ENCODE results near the gene VAV3. TPM values are rescaled to one million over a fixed set of nuclear protein-coding genes. Genes with fewer than 3 reads are reported as not detected.

Gene VAV3
- total RNA-seq, 1 donor from 2014 or later: 50.7 TPM

DNA sequence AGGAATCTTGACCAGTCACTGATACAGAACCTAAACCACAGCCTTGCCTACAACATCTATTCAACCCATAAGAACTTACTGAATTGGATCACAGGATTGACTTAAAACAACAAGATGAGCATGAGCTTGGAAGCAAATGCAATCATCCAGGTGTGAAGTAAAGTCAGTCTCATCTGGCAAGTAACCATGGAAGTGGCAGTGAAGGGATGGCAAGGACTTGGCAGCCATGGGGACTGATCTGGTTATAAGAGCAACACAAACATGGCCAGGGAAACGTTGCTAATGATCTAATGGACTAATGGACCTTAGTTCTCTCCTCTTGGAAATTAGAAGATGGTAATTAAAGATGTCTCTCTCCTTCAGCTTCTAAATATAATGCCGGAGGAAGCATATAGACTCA, 133.1 kb downstream of the VAV3 start:
- ATAC-seq: no peak

DNA sequence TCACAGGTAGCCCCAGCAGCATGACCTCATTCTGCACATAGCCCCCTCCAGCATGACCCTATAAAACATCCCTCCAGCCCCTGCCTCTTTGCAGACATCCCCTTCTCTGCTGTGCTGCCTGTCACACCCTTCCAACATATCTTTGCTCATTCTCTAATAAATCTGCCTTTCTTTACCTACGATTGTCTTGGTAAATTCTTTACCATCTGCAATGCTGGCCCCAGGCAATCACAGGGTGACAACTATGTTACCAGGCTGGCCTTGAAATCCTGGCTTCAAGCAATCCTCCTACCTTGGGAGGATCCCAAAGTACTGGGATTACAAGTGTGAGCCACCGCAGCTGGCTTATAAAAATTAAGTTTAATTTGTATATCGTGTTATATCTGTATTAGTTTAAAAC, 134.5 kb downstream of the VAV3 start:
- no peak for ATAC-seq

DNA sequence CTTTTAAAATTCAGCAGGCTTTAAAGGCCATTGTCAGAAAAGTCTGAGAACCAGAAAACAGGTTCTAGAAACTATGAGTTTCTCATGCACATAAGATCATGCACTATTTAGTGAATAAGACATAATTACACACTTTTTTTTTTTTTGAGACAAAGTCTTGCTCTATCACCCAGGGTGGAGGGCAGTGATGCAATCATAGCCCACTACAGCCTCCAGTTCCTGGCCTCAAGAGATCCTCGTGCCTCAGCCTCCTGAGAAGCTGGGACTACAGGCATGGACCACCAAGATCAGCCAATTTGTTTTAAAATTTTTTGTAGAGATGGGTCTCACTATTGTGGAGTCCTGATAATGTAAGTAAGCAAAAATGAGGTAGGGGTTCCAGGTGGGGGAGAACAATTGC, 134.9 kb downstream of the VAV3 start:
- no peak for ATAC-seq

DNA sequence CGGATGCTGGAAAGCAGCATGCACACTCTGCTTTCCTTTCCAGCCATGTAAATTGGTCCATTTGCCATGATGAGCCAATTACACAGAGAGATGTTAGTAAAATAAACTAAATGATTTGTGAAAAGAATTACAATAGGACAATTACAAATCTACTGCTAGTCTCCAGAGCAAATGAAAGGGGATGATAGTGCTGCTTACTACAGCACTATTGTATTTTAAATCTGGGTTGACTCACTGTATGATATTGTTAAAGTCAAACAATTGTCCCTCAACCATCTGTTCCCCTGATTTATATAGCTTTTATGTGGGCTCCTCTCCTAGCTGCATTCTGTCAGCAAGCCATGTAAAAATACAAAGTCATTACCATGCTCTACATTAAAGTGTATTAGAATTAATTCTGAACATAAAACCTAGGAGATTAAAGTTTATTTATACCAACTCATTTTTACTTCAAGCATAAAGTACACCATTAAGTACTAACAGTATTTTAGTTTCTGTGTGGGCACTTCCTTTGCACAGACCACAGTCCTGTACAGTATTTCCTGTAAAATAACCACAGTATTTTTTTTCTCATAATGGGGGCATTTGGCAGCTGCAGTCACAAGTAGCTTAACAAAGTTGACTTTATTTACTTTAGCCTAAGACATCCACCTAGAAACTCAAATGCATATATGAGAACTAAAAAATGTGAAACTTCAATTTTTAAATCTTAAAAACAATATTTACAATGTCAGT, 135.8 kb downstream of the VAV3 start:
- peak; percentile 26 for ATAC-seq

DNA sequence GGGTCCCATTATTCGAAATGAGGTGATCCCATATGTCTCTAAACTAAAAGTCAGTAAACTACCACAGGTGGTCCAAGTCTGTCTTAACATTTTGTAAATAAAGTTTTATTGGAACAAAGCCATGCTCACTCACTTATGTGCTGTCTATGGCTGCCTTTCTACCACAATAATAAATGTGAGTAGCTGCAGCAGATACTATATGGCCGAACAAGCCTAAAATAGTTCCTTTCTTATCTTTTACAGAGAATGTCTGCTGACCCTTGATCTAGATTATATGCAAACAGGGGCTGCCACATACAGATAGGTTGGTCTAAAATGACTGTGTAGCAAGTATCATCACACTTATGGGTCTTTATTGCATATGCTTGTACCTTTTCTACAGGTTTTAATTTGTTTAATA, 140.0 kb downstream of the VAV3 start:
- ATAC-seq: no peak

DNA sequence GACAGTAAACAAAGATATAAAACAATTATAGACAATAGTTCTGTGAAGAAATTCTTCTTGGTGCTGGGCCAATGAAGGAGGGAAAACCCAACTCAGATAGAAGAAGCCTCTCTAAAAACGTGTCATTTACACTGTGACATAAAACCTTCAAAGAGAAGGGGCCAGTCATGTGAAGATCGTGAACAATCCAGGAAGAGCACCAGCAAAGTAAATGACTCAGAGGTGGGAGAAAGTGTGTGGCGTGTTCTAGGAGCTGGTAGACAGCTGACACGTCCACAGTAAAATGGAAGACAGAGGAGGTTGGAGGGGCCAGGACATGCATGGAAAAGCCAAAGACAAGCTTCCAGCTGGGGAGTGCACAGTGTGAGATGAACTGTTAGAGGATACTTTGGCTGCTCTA, 143.6 kb downstream of the VAV3 start:
- ATAC-seq: peak; percentile 33

DNA sequence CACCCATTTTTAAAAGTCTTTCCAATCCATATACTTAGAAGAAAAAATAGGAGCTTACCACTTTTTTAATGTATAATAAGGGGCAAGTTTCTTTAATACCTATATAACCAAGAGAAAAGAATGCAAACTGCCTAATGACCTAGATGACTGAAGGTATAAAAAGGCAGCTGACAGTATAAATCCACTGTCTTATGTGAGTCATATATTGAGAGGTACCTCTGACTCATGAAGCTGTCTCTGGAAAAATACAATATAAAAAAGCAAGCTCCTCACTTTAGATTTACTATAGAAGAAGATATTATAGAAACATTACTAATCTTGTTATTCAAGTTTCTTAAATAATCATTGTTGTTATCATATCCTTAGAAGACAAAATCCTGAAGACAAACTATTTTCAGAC, 144.2 kb downstream of the VAV3 start:
- ATAC-seq: peak; percentile 89

DNA sequence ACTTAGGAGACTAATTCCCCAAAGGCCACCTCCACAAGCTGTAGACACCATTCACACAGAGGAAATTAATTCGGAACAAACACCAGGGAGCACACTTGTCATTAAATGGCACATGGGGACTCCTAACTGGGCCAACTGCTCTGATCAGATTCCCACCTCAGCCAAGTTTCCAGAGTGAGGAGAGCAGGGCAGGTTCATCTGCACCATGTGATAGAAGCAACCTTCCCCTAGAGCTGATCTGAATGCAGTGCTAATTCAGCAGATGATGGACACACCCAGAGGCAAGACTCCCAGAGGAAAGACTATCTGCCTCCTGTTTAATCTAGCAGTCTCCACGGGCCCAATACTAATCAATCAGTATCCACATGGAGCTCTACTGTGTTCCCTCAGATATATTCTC, 147.0 kb downstream of the VAV3 start:
- no peak for ATAC-seq

DNA sequence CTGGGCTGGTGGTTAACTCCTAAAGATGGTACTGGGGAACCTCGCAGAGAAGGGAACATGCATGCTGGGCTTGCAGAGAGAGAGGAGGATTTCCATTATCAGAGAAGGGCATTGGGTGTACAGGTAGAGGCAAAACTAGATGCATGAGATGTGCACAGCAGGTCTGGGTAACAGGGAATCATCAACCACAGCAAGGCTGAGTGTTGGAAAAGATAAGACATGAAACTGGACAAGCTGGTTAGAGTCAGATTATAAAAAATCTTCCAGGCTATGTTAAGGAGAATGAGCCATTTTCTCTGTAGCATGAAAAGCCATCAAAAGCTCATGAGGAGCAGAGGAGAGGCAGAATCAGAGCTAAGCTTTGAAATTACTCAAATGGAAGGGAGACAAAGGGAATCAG, 147.8 kb downstream of the VAV3 start:
- no peak for ATAC-seq

DNA sequence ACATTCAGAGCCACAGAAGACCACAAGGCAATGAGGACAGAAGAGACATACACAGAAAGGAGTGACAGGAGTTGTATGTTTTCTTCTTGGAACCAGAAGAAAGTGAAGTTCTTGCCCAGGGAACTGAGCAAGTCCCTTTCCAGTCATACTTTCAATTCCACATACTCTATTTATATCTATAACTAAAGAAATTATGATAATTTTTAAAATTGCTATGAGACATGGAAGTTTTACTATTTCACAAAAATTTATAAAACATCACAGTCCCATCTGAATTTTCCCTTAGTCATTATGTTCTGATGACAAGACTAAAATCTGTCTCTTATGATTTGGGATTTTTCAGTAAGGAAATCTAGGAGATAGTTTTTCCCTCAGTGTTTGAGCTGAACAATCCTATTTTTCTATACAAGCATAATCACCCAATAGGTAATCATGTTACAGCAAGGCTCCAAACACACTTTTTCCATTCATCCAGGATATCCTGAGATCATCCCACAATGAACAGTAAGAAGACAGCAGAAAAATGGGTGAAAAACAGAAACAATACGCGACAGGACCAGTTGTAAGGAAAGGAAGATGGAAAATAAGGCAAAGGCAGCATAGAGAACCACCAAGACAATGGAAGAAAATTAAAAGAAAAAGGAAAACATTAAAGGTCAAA, 154.6 kb downstream of the VAV3 start:
- ATAC-seq: no peak

DNA sequence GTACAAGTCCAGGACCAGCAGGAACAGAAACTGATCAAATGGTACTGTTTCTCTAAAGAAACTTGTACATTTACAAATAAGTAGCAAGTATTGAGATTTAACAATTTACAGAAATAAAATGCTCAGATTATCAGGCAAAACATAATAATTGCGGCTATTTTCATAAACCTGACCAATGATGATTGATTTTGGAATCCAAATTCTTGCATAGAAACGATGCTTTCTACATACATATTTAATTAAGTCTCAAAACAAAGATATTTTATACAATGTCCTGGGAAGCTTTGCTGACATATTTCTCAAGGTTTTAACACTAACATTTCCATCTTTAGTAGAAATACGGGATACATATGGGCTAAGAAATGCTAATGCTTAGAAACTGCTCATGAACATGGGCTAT, 157.1 kb downstream of the VAV3 start:
- no peak for ATAC-seq

DNA sequence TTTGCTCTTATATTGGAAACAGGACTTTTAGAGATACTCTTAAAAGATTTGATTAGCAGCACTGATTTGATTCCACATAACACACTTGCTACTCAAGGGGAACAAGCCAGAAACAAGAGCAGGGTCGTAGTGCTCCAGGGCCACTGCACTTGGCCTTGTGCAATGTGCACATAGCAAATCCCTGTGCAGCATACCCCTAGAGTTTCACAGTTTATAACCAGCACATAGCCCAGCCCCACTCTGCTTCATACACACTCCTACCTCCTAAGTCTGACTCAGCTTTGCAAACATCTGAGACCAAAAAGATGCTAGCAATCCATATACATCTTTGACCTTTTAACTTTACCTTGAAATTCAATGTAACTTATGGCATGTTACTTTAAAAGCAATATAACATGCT, 157.6 kb downstream of the VAV3 start:
- no peak for ATAC-seq

DNA sequence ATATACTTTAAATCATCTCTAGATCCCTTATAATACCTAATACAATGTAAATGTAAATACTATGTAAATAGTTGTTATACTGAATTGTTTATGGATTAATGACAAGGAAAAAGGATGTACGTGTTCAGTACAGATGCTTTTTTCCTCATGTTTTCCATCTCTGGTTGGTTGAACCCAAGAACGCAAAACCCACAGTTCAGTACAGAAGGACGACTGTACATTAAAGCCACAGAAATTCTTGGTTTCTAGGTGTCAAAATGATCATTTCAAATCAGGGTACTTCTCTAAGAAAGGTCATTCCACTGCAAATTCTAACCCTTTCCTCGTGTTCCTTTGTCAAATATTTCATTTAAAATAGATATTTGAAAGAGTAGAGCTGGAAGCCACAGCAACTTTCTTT, 158.1 kb downstream of the VAV3 start:
- ATAC-seq: no peak

DNA sequence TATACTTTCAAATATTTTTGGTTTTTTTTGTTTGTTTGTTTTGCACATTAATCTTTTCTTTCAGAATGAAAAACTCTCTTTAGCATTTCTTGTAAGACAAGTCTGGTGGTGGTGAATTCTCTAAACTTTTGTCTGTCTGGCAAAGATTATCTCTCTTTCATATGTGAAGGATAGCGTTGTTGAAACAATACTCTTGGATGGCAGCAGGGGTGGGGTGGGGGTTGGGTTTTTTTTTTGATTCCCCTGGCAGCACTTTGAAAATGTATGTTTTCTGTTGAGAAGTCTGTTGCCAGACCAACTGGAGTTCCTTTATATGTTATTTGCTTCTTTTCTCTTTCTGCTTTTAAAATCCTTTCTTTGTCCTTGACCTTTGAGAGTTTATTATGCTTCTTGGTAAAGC, 160.2 kb downstream of the VAV3 start:
- ATAC-seq: no peak

DNA sequence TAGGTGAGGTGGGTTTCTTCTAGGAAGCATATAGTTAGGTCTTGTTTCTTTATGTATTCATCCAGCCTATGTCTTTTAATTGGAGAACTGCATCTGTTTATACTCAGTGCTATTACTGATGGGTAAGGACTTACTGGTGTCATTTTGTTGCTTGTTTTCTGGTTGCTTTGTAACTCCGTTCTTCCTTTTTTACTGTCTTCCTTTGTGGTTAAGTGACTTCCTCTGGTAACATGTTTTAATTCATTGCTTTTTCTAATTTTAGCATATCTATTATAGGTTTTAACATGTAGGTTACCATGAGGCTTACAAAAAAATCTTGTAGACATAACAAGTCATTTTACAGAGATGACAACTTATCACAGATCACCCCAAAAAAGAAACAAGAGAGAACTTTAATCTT, 160.8 kb downstream of the VAV3 start:
- ATAC-seq: no peak

DNA sequence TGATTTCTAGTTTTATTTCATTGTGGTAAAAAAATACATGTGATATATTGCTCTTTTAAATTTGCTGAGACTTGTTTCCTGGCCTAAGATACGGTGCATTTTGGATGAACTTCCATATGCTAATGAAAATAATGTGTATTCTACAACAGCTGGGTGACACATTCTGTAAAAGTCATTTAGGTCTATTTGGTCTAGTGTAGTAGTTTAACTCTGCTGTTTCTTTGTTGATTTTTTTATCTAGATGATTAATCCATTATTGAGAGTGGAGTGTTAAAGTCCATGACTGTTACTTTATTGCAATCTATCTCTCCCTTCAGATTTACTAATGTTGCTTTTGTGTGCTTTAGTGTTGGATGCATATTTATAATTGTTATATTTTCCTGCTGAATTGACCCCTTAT, 161.4 kb downstream of the VAV3 start:
- ATAC-seq: no peak

DNA sequence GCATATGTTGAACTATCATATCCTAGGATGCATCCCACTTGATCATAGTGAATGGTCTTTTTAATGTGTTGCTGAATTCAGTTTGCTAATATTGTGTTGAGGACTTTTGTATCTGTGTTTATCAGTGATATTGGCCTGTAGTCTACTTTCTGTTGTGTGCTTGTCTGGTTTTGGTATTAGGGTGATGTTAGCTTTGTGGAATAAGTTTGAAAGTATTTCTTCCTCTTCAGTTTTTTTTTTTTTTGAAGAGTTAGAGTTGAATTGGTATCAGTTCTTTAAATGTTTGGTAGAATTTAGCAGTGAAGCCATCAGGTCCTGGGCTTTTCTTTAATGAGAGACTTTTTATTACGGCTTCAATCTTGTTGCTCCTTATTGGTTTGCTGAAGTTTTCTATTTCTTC, 162.3 kb downstream of the VAV3 start:
- no peak for ATAC-seq

DNA sequence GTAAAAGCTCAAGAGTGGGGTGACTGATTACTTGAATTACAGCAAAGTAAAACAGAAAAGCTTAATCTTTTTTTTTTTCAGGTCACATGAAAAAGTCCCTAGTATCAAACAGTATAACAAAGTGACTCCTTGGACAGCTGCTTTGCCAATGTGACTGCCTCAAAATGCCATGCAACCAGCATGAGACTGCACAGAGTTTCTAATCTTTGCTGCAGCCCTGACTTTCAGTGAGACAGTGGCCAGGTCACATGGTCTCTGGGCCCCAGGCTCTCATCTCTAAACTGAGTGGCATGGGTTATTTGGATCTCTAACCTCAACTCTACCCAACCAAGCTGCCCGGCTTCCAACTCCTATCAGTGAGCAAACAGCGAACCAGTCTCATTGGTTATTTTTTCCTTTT, 169.0 kb downstream of the VAV3 start:
- no peak for ATAC-seq

DNA sequence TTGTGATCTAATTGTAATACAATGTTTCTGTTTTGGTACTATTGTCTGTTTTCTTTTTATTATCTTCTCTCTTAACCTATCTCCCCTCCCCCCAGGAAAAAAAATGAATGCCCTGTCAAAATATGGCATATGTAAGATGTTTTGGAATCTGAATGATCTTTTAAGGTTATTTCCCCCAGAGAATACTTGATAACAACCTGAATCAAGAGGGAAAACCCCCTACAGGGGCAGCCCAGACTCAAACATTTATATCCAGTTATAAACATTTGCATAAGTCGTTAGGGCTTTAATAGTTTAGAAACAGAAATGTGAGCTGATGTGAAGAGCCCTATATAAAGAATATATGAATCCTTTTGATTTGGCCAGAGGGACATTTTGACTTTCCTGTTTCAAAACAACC, 169.5 kb downstream of the VAV3 start:
- no peak for ATAC-seq

DNA sequence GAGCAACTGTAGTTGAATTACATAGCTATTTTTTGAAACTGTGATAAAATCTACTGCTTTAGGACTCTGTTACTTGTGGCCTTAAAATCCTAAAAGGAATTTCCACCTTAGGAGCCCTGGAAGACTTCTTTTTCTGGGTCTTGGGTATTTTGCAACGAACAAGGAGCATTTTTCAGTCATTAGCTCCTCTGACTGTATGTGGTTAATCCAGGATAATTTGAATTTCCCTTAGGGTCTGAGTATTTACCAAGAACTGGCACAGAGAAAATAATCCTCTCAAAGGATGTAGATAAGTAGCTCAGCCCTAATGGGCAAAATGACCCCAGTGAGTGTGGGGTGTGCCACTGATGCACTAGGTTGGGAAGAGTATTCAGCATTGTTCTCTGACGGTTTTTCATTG, 170.4 kb downstream of the VAV3 start:
- no peak for ATAC-seq

DNA sequence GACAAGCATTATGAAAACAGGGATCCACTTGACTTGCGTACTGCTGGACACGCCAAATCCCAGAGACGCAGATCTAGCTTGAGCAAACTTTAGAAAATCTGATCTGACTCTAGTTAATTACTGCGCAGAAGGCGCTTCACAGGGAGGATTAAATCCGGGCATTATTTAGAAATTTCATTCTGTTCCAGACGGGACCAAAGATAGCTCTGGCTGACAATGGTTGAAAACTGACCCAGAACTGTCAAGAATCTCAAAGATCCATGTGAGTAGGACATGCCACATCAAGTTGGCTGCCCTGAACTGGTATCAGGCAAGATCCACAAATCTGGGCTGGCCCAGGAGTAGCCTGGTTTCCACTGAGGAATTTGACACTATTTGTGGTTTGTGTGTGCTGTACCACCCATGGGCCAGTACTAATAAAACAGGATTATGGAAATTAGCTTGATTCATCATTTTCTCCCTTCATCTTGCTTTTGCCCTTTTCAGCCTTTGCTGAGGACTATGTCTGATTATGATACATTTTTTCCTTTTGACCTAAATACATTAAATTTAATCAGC, 171.0 kb downstream of the VAV3 start:
- no peak for ATAC-seq

DNA sequence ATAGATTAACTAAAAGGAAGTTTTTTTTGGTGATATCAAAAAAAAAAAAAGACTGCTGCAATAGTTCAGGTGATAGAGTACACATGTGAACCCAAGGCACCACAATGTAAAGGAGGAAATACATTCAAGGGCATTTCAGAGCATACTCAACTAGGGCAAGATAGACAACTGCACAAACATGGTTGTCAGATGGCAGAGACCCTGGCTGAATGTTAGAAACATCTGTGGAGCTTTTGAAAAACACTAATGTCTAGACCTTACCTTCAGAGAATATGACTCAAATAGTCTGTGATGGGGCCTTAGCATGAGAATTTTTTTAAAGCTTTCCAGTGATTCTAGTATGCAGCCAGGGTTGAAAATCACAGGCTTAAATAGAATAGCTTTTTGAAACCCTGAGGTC, 173.6 kb downstream of the VAV3 start:
- no peak for ATAC-seq

DNA sequence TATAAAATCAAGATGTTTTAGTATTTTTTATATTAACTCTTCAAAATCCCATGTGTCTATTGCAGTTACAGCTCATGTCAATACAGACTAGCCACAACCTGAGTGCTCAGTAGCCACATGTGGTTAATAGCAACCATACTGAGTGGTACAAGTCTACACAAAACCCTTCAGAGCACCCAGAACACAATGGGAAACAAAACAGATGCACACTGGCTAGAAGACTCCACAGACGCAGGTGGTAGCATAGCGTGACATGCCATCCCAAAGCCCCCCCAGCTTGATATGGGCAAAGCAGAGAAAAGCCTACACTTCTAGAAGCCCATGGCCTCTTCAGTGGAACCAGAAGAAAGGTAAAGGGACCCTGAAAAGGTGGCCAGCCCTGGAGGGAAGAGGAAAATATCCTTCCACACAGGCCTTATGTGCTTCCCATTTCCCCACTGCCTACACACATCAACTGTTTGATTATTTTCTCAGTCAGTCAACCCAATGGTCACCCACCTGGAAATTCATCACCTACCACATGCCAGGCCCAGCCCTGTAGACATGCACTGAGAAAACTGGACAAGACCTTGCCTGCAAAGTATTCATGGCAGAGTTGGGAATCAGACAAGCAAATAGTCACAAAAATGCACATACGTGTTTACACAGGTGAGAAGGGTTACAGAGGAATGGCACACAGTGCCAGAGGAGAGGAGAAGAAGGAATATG, 175.0 kb downstream of the VAV3 start:
- ATAC-seq: no peak

Data from esophagus mucosa (tissue), 1 donor.